Measurements from ENCODE around the gene MYO9B.

Gene MYO9B

DNA sequence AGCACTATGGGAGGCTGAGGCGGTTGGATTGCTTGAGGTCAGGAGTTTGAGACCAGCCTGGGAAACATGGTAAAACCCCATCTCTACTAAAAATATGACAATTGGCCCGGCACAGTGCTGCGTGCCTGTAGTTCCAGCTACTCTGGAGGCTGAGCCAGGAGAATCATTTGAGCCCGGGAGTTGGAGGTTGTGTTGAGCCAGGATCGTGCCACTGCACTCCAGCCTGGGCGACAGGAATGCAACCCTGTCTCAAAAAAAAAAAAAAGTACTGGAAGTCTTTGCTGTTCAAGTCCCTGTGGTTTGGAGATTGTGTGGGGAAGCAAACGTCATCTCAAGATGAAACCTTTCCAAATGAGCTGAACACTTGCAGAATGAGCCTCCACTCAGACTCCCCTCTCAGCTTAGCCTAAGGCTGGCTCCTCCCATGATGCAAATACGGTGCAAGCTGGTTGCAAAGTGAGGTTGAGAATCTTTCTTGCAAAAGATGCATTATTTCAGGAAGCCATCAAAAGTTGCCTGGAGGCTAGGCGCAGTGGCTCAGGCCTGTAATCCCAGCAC is 46.2 kb downstream of the MYO9B start:
- peaks cover 55% of the 10 kb centered on the region for H3K36me3 Mint-ChIP-seq (ENCODE audit: low read depth)
- no peak overlapping the region for H3K4me3 Mint-ChIP-seq
- no peaks in the 10 kb centered on the region for H3K9me3 Mint-ChIP-seq
- H3K27ac Mint-ChIP-seq: peak overlapping the region; percentile 53
- H3K4me1 Mint-ChIP-seq (ENCODE audit: low read depth): peaks cover 80% of the 10 kb centered on the region
- H3K27me3 Mint-ChIP-seq: no peaks in the 10 kb centered on the region
- intact Hi-C loops (cut with micrococcal nuclease): no loop called here

DNA sequence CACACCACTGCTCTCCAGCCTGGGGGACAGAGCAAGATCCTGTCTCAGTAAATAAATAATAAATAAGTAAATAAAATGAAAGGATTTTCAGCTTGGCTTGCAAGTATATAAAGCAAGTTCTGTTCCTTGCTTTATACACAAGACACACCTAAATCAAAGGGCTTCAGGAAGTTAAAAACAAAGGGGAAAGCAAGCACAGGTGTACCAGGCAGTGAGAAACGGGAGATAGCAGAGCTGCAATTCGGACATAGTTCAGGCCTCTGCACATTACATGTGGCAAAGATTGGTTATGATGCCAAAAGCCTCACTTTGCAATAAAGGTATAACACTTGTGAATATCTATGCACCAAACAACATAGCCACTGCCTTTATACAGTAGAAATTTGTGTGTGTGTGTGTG is 47.5 kb downstream of the MYO9B start:
- no peak overlapping the region for H3K27ac Mint-ChIP-seq
- peaks cover 84% of the 10 kb centered on the region for H3K4me1 Mint-ChIP-seq (ENCODE audit: low read depth)
- H3K36me3 Mint-ChIP-seq (ENCODE audit: low read depth): peaks cover 67% of the 10 kb centered on the region
- H3K9me3 Mint-ChIP-seq: no peaks in the 10 kb centered on the region
- intact Hi-C loops (cut with micrococcal nuclease): no loop called here
- no peaks in the 10 kb centered on the region for H3K27me3 Mint-ChIP-seq
- no peak overlapping the region for H3K4me3 Mint-ChIP-seq

DNA sequence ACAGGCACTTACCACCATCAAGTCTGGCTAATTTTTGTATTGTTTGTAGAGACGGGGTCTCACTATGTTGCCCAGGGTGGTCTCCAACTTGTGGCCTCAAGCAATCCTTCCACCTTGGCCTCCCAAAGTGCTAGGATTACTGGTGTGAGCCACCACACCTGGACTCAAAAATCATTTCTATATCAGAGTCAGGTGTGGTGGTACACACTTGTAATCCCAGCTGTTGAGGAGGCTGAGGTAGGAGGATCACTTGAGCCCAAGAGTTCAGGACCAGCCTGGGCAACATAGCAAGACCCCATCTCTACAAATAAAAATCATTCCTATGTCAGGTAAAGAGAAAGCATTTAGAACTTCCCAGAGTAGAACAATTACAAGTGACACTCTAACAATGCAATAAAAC is 48.4 kb downstream of the MYO9B start:
- peaks cover 70% of the 10 kb centered on the region for H3K36me3 Mint-ChIP-seq (ENCODE audit: low read depth)
- H3K4me1 Mint-ChIP-seq (ENCODE audit: low read depth): peaks cover 88% of the 10 kb centered on the region
- H3K9me3 Mint-ChIP-seq: no peaks in the 10 kb centered on the region
- H3K4me3 Mint-ChIP-seq: no peak overlapping the region
- peak overlapping the region; percentile 89 for H3K27ac Mint-ChIP-seq
- intact Hi-C loops (cut with micrococcal nuclease): loop anchor here (2.0 kb wide), 1 partner anchor 13 kb away; no protein-coding TSS in a partner anchor
- H3K27me3 Mint-ChIP-seq: no peaks in the 10 kb centered on the region

DNA sequence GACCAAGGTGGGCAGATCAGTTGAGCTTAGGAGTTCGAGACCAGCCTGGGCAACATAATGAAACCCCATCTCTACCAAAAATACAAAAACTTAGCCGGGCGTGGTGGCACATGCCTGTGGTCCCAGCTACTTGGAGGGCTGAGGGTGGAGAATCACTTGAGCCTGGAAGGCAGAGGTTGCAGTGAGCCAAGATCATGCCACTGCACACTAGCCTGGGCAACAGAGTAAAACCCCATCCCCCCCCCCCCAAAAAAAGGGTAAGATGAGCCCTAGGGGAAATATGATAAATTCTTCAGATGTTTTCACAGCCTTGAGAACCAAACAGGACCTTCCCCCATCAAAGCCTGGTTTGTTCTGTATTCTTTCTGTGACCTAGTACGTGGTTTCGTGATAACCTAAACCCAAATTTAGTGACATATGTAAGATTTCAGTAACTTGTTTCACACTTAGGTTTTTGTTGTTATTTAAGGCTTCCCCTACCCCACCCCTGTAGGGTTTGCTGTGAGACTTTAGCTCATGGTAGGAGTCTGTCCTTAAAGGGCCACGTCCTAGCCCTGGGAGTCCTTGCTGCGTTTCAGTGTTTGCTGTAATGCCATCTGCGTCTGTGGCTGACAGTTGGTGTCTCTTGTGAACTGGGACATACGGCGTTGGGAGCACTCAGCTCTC is 49.6 kb downstream of the MYO9B start:
- no peaks in the 10 kb centered on the region for H3K27me3 Mint-ChIP-seq
- peak overlapping the region; percentile 68 for H3K4me3 Mint-ChIP-seq
- H3K36me3 Mint-ChIP-seq (ENCODE audit: low read depth): peaks cover 70% of the 10 kb centered on the region
- intact Hi-C loops (cut with micrococcal nuclease): loop anchor here (2.0 kb wide), 1 partner anchor 14 kb away; no protein-coding TSS in a partner anchor
- H3K4me1 Mint-ChIP-seq (ENCODE audit: low read depth): peaks cover 83% of the 10 kb centered on the region
- no peaks in the 10 kb centered on the region for H3K9me3 Mint-ChIP-seq
- peak overlapping the region; percentile 89 for H3K27ac Mint-ChIP-seq

DNA sequence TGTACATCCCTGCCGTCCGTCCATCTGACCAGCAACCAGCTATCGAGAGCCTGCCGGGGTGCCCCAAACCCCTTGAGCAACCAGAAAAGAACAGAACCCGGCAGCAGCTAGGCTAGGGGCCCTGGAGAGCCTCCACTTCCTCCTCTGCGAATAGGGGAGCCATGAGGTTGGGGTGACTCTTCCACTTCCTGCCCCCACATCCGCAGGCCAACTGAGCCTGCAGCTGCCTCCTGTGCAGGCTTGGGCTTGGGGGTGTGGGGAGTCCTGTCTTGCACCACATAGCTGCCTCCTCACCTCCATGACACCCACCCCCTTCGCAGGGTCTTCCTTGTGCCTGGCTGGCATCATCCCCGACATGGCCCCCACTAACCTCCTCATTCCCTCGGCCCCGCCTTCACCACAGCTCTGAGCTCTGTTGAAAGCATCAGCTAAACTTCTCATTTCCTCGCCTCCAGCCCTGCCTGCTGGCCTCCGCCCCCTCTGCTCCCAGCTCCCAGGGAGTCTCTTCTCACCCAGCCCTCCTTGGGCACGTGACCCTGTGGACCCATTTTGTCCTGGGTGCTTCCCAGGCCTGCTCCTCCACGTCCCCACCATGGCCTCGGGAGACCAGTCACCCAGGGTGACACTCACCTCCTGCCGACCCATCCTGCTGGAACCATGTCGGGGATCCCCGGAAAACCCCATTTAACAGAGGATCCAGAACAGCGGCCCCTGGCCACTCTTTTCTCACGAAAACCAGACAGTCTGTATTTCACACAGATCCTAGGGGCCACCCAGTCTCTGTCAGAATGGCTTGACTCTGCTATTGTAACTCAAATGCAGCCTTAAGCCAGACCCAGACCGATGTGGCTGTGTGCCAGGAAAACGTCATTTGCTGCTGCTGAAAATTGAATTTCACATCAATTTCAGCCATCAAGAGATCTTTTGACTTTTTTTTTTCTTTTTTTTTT is 50.4 kb downstream of the MYO9B start:
- intact Hi-C loops (cut with micrococcal nuclease): loop anchor here (2.0 kb wide), 1 partner anchor 15 kb away; no protein-coding TSS in a partner anchor
- Mint-ChIP-seq H3K36me3 (ENCODE audit: low read depth) (peaks cover 70% of the 10 kb centered on the region), H3K4me3 (peak overlapping the region; percentile 68), H3K27ac (peak overlapping the region; percentile 89), H3K27me3 (no peaks in the 10 kb centered on the region), H3K4me1 (ENCODE audit: low read depth) (peaks cover 77% of the 10 kb centered on the region), H3K9me3 (no peaks in the 10 kb centered on the region)

DNA sequence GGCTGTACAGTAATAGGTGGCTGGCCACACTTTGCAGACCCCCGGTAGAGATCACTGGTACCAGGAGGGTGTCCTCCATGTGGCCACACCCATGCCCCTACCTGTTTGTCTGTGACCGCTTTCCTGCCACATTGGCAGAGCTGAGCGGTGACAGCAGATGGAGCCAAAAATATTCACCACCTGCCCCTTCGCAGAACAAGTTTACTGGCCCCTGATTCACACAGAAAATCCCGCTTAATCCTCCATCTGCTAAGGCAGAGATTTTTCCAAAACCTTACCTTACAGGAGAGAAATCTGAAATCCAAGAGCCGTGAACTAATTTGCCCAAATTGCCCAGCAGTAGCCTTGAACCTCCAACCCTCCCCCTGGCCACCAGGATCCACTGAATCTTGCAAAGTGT is 52.1 kb downstream of the MYO9B start:
- H3K27ac Mint-ChIP-seq: peak overlapping the region; percentile 89
- intact Hi-C loops (cut with micrococcal nuclease): no loop called here
- peaks cover 70% of the 10 kb centered on the region for H3K36me3 Mint-ChIP-seq (ENCODE audit: low read depth)
- no peaks in the 10 kb centered on the region for H3K9me3 Mint-ChIP-seq
- peaks cover 60% of the 10 kb centered on the region for H3K4me1 Mint-ChIP-seq (ENCODE audit: low read depth)
- H3K4me3 Mint-ChIP-seq: no peak overlapping the region
- H3K27me3 Mint-ChIP-seq: no peaks in the 10 kb centered on the region

DNA sequence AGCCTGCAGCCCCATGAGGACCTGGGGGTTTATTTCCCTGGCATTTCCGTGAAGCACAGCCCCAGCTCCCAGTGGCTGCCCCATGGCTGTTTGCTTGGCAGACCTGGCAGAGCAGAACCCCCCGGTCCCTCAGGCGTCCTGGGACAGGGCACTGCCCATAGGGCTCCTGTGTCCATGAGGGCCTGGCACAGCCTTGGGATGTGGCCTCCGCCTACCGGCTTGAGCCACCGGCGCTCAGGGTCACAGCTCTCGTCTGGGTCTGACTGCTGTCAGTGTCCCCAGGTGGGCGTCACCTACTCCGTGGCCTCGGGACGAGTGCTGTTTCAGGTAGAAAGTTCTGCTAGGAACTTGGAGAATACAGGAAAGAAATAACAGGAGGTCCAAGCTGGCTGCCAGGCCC is 52.8 kb downstream of the MYO9B start:
- H3K36me3 Mint-ChIP-seq (ENCODE audit: low read depth): peaks cover 71% of the 10 kb centered on the region
- peaks cover 58% of the 10 kb centered on the region for H3K4me1 Mint-ChIP-seq (ENCODE audit: low read depth)
- no peak overlapping the region for H3K27ac Mint-ChIP-seq
- H3K27me3 Mint-ChIP-seq: no peaks in the 10 kb centered on the region
- no peak overlapping the region for H3K4me3 Mint-ChIP-seq
- H3K9me3 Mint-ChIP-seq: no peaks in the 10 kb centered on the region
- intact Hi-C loops (cut with micrococcal nuclease): no loop called here

DNA sequence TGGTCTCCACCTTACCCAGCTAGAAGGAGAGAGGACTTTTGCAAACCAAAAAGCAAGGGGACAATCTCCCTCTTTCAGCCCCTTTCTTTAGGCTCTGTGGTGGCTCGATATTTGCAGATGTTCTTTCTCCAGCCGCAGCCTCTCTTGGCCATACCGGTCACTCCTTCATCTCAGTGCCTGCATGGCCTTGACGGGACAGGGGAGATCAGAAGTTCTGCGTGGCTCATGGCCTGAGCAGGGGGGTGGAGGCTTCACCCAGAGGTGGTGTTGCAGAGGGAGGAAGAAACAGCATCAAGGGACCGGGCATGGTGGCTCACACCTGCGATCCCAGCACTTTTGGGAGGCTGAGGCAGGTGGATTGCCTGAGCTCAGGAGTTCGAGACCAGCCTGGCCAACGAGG is 53.2 kb downstream of the MYO9B start:
- H3K36me3 Mint-ChIP-seq (ENCODE audit: low read depth): peaks cover 75% of the 10 kb centered on the region
- no peaks in the 10 kb centered on the region for H3K9me3 Mint-ChIP-seq
- no peaks in the 10 kb centered on the region for H3K27me3 Mint-ChIP-seq
- no peak overlapping the region for H3K4me3 Mint-ChIP-seq
- peaks cover 58% of the 10 kb centered on the region for H3K4me1 Mint-ChIP-seq (ENCODE audit: low read depth)
- H3K27ac Mint-ChIP-seq: no peak overlapping the region
- intact Hi-C loops (cut with micrococcal nuclease): no loop called here

DNA sequence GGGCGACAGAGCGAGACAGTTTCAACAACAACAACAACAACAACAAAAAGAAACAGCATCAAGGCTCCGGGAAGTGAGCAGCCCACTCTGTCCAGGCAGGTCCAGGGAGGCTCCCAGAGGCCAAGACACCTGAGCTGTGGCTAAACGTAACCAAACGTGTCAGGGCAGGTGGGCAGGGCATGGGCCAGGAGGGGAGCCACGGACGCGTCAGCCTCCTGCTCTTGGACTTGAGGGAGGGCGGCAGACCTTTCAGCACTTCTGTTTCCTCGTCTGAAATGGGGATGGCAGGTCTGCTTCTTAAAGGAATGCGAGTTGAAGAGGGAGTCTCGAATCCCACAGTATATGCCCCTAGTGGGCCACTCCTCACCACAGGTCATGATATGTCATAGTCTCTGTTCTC is 53.8 kb downstream of the MYO9B start:
- Mint-ChIP-seq H3K9me3 (no peaks in the 10 kb centered on the region), H3K4me3 (no peak overlapping the region), H3K4me1 (ENCODE audit: low read depth) (peaks cover 56% of the 10 kb centered on the region), H3K36me3 (ENCODE audit: low read depth) (peaks cover 80% of the 10 kb centered on the region), H3K27ac (peak overlapping the region; percentile 32), H3K27me3 (no peaks in the 10 kb centered on the region)
- intact Hi-C loops (cut with micrococcal nuclease): no loop called here

DNA sequence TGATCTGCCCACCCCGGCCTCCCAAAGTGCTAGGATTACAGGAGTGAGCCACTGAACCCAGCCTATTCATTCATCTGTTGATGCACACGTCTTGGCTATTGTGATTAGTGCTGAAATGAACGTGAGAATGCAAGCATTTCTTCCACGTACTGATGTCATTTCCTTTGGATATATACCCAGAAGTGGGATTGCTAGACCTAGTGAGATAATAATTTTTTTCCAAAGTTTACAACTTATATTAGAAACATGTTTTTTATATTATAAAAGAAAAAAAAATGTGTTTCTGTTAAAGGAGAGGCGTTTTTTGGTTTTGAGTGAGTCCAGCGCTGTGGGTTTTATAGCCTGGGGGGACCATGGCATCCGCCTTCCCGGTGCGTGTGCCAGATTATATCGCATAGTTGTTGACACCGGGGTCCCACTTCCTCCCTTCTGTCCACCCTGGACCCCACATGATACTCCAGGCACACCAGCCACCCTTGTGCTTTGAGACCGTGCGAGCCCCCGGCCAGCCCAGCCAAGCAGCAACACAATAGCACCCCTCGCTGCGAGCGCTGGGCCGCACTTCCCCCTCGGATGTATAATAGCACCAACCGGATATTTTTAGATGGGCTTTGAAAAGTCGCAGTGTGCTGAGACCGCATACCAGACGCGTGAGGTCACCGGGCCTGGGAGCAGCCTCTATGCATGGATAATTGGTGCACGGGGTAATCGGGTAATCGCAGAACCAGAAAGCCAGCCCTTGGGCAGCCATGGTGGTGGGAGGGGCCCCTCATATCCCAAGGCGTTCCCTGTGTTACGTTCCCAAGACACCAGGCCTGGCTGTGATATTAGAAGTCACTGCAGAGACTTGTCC is 59.6 kb downstream of the MYO9B start:
- Mint-ChIP-seq H3K4me3 (no peak overlapping the region), H3K27ac (peak overlapping the region; percentile 59), H3K36me3 (ENCODE audit: low read depth) (peaks cover 91% of the 10 kb centered on the region), H3K9me3 (no peaks in the 10 kb centered on the region), H3K4me1 (ENCODE audit: low read depth) (peaks cover 39% of the 10 kb centered on the region), H3K27me3 (no peaks in the 10 kb centered on the region)
- intact Hi-C loops (cut with micrococcal nuclease): loop anchor here (5.0 kb wide), 1 partner anchor 58 kb away; the partner anchor contains the start of genes HAUS8 and MYO9B

DNA sequence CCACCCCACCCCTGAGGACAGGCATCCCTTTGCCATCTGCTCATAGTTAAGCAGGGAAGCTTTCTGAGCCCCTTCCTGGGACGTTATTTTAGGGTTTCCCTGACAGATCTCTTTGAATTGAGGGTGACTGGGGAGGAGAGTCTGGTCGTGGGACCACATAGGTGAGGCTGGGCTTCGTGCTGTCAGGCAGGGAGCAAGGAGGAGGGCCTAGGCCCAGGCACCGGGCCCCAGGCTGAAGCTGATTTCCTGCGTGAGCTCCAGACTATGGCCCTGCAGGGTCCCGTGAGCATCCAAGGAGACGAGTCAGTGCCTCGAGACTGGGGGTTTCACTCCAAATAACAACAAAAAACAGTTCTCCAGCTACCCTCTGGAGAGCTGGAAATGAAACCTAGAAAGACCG is 60.4 kb downstream of the MYO9B start:
- Mint-ChIP-seq H3K27me3 (no peaks in the 10 kb centered on the region), H3K27ac (peak overlapping the region; percentile 59), H3K36me3 (ENCODE audit: low read depth) (peaks cover 87% of the 10 kb centered on the region), H3K4me3 (no peak overlapping the region), H3K9me3 (no peaks in the 10 kb centered on the region), H3K4me1 (ENCODE audit: low read depth) (peaks cover 40% of the 10 kb centered on the region)
- intact Hi-C loops (cut with micrococcal nuclease): loop anchor here (5.0 kb wide), 1 partner anchor 59 kb away; the partner anchor contains the start of genes HAUS8 and MYO9B

DNA sequence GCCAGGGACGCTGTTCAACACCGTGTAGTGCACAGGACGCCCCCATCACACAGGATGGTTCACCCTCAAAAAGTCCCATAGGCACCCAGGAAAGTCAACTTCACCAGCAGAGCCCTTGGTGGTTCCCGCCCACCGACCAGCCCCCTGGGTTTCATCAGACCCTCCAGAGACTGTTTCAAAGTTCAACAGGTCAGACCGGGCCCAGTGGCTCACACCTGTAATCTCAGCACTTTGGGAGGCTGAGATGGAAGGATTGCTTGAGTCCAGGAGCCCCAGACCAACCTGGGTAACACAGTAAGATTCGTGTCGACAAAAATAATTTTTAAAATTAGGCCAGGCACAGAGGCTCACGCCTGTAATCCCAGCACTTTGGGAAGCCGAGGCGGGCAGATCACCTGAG is 61.0 kb downstream of the MYO9B start:
- no peaks in the 10 kb centered on the region for H3K9me3 Mint-ChIP-seq
- intact Hi-C loops (cut with micrococcal nuclease): loop anchor here (5.0 kb wide), 1 partner anchor 59 kb away; the partner anchor contains the start of genes HAUS8 and MYO9B
- H3K27me3 Mint-ChIP-seq: no peaks in the 10 kb centered on the region
- no peak overlapping the region for H3K4me3 Mint-ChIP-seq
- H3K27ac Mint-ChIP-seq: no peak overlapping the region
- H3K4me1 Mint-ChIP-seq (ENCODE audit: low read depth): peaks cover 46% of the 10 kb centered on the region
- peaks cover 81% of the 10 kb centered on the region for H3K36me3 Mint-ChIP-seq (ENCODE audit: low read depth)

DNA sequence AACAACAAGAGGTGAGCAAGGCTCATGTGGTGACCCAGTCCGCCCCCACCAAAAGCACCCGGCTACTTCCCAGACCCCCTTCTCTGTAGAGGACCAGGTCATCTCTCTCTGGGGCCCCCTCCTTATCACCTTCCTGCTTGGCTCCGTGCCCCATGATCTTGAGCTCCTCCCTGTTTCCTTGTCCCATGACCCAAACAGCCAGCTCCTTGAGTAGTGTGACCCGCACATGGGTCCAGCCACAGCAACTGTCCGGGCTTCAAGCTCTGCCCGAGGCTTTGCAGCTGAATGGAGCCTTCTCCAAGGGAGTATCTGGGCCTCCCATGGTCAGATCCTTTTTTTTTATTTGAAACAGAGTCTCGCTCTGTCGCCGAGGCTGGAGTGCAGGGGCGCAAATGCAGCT is 61.8 kb downstream of the MYO9B start:
- Mint-ChIP-seq H3K4me3 (no peak overlapping the region), H3K36me3 (ENCODE audit: low read depth) (peaks cover 73% of the 10 kb centered on the region)

More for the DNA sequence above, 61.8 kb downstream of the MYO9B start:
- Mint-ChIP-seq H3K27ac (no peak overlapping the region), H3K27me3 (no peaks in the 10 kb centered on the region), H3K4me1 (ENCODE audit: low read depth) (peaks cover 46% of the 10 kb centered on the region), H3K9me3 (no peaks in the 10 kb centered on the region)
- intact Hi-C loops (cut with micrococcal nuclease): loop anchor here (5.0 kb wide), 1 partner anchor 60 kb away; the partner anchor contains the start of genes HAUS8 and MYO9B
